Lung microvascular endothelial cell (primary cell): Measurements from ENCODE around the gene NPEPL1. TPM values are rescaled to one million over a fixed set of nuclear protein-coding genes. Genes with fewer than 3 reads are reported as not detected.
"Not testable (repeated sequence)": the region's sequence is repeated elsewhere in the genome, so short reads cannot be mapped to it uniquely, and the experiment has no call there.

Experiments used
- DNase-seq, 2 donors: peaks; one replicate each; pipeline versions ENCODE4 v3.0.0 to v3.0.0-alpha.2; 2010; ENCODE audit warnings: low read depth in 2 of 2
- total RNA-seq: library from RNA; depleted of rRNA; stranded (reverse); fragments of >200 nt; gene quantifications from 2 replicates; pipeline ENCODE4 v1.2.1, GENCODE V29; 2014

NPEPL1 gene
- total RNA-seq, 1 donor from 2014 or later: 19.2 TPM

DNA sequence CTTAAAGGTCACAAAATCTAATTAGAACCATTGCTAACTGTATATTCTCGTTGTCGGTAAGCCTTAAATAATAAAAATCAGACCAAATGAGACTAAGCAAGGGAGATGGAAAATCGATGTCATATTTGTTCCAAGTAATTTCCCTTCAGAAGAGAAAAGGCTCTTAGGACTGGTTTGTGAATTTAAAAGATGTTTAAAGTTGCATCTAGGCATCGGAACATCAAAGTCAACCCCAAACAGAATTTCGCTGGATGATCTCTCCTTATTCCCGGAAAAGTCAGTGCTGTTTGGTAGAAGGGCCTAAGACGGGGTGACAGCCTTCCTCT, 63.8 kb downstream of the NPEPL1 start:
- DNase-seq: no peak

DNA sequence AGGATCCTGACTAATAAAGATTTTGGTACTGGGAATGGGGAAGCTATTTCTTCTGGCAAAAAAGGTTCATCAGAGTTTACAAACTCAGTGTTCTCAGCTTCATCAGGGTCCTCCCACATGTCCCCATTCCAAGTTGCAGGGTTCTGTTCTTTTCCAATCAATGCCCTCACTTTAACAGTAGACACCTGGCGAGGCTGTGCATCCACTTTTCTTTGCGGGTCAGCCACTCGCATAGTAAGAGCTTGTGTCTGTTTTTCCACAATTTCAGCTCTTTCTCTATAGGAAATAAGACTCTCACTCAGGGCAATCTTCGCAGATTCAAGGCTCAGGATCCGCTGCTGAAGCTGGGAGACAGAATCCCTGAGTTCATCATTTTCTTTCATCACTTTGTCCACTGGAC, 65.0 kb downstream of the NPEPL1 start:
- not testable (repeated sequence) for DNase-seq

DNA sequence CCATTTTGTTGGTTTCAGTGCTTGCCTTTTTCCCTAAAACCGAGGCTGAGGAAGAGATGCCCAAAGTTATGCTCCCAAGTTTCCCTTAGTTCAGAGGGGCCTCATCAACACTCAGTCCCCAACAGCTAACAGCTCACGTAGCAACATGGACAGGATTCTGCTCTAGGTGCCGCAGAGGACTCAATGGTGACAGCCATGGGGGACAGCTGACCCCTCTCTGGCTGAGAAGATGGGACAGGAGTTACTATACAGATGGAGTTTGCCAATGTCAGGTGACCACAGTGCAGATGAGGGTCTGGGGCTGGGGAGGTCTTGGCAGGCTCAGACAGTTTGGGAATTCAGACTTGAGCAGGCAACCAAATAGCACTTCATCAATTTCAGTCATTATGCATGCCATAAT, 67.3 kb downstream of the NPEPL1 start:
- DNase-seq: no peak

DNA sequence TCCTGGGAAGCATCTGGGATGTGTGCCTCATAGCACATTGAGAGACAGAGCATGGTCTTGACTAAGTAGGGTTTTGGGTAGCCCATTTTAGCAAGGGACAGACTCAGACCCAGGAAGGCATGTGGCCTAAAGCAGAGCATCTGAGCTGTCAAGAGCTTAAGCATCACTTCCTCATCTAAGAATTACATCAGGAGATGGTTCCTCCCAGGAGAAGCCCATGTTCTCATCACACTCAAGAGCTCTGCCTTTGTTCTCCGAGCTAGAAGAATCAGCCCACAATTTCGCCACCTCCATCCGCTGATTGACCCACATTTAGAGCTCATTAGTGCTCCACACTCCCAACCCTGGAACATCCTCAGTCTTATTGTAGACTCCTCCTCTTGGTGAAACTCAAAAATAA, 68.3 kb downstream of the NPEPL1 start:
- DNase-seq: no peak

DNA sequence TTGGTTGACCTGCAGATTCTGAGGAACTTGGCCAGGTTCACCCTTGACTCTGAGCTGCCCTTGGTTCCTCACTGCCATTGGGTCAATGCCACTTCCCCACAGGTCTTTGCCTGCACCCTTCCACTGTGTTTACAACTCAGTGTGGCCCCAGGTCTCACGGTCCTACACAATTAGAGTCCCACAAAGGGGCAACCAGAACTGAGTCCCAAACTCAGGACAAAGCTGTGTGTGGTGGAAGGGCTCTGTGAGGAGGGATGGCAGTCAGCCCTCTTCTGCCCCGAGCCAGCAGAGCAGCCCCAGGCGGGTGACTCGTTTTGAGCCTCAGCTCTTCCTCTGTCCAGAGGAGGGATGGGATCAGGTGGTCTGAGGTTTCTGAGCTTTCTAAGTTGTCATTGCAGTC, 69.5 kb downstream of the NPEPL1 start:
- no peak for DNase-seq

DNA sequence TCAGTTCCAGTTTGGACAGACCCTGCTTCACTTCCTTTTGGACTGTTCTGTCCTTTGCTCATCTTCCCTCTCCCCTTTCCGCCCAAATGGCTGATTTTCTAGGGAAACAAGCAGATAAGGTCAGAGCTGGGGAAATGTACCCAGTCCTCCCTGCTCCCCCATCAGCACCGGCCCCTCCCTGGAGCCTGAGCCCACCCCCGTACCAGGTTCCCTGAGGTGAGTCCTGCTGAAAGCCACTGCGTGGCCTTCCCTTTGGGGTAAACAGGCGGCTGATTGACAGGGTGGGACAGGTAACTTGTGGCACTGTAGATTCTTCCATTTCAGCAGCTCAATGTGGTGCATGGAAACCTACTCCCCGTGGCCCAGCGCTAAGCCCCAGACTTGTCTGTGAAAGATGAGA, 70.5 kb downstream of the NPEPL1 start:
- no peak for DNase-seq

Other genes starting within 250 kb of the NPEPL1 start
- under 0.01 TPM in 1 of 2 replicates, not detected in the other for gene APCDD1L, start 177.4 kb upstream of the NPEPL1 start, total RNA-seq
- gene STX16, start 41.5 kb upstream of the NPEPL1 start, total RNA-seq: 17.2 and 22.8 TPM in 2 replicates
- 0.22 TPM in 1 of 2 replicates, not detected in the other for gene GNAS-AS1, start 158.1 kb downstream of the NPEPL1 start, total RNA-seq
- 261 and 375 TPM in 2 replicates for gene GNAS, start 159.9 kb downstream of the NPEPL1 start, total RNA-seq